GM12874 (cell line): Measurements from ENCODE around the gene SLC6A17.

Experiments used
- TF ChIP-seq, protein P1 (sequence below): IDR thresholded peaks from 2 replicates; pipeline ENCODE4 v1.5.1; 2011; ENCODE audit warnings: low read depth, mild to moderate bottlenecking, control low read depth, low read length, moderate library complexity; ENCODE audit not compliant: insufficient read depth

SLC6A17 gene

DNA sequence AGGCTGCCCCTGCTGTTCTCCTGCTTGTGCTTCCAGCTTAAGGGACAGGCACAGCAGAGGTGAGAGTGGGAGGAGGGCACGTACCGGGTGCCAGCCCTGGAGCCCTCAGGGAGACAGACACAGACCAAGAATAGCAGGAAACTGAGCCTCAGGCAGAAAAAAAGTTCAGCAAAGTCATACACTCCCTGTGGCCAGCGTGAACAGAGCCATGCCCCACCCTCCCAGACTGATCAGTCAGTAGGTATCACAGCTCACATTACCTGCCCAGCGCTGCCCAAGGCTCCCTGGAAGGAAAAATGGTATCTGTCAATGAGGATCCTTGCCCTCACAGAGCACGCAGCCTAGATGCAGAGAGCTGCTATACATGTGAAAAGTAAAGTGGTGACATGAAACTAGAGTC lies 36.7 kb upstream of the SLC6A17 start:
- TF ChIP-seq, protein P1, sequence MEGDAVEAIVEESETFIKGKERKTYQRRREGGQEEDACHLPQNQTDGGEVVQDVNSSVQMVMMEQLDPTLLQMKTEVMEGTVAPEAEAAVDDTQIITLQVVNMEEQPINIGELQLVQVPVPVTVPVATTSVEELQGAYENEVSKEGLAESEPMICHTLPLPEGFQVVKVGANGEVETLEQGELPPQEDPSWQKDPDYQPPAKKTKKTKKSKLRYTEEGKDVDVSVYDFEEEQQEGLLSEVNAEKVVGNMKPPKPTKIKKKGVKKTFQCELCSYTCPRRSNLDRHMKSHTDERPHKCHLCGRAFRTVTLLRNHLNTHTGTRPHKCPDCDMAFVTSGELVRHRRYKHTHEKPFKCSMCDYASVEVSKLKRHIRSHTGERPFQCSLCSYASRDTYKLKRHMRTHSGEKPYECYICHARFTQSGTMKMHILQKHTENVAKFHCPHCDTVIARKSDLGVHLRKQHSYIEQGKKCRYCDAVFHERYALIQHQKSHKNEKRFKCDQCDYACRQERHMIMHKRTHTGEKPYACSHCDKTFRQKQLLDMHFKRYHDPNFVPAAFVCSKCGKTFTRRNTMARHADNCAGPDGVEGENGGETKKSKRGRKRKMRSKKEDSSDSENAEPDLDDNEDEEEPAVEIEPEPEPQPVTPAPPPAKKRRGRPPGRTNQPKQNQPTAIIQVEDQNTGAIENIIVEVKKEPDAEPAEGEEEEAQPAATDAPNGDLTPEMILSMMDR: no peak

GRCh38 chr1:110114173-110114572 lies 36.1 kb upstream of the SLC6A17 start:
- TF ChIP-seq, protein P1: no peak

DNA sequence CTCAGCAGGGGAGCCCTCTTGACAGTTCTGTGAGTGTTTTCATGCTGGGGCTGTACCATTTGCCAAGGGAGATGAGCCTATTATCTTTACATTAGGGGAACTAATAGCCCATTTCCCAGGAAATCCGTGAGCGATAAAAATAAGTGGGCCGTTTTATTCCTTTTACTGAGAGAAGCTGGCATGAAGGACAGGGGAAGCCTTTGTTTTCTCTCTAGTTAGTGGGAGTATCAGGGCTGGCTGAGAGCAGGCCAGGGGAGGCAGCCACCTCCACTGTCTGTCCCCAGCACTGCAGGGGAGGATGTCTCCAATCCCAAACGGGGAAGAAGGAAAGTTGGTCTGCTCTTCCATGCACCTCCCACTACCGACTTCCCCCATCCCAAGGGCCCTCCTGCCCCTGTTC lies 35.5 kb upstream of the SLC6A17 start:
- TF ChIP-seq, protein P1: no peak

GRCh38 chr1:110118636-110119396 lies 31.5 kb upstream of the SLC6A17 start:
- TF ChIP-seq, protein P1: no peak

DNA sequence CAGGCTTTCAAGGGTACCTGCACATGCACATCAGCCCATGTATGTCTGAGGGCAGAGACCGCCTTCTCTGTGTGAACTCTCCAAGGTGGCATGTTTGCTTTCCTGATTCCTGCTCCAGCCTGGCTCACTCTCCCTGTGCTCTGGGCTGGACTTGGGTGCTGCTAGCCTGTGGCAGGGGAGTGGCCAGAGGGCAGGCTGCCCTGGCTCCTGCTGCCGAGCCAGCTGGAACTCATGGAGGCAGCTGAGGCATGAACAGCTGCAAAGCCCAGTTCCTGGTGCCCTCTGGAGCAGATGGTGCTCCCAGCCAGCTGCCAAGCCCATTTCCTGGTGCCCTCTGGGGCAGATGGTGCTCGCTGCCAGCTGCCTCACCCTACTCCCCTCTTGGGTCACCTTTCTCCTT lies 30.5 kb upstream of the SLC6A17 start:
- TF ChIP-seq, protein P1: no peak

- TF ChIP-seq, protein P1: no peak
Observed at GRCh38 chr1:110120960-110121561, 29.2 kb upstream of the SLC6A17 start.

DNA sequence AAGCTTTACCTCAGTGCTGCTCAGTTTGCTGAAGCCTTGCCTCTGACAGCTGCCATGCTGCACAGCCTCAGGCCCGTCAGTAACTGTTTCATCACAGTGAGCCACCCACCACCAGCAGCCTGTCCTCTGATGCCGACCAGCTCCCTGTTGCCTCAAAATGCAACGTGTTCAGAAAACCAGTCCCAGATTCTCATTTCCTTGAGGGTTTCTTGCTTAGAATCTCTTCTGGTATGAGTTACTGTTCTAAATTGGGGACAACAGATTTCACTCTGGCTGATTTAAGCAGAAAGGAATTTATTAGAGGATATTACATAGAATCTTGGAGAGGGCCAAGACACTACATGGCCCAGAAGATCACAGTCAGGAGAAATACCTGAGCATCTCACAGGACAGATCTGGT lies 27.1 kb upstream of the SLC6A17 start:
- TF ChIP-seq, protein P1: no peak
